DLD1 (cell line): ENCODE results near the gene SLIT3.

Experiments
- in situ Hi-C: cut with HindIII; loops from 2 replicates; pipeline ENCODE4 v1.10.0; 2017; ENCODE audit warnings: low sequenced_read_pairs

SLIT3 gene

GRCh38 chr5:168790671-168791250 lies 510.2 kb downstream of the SLIT3 start:
- in situ Hi-C loops: no loop called here

GRCh38 chr5:168790002-168790635 lies 510.8 kb downstream of the SLIT3 start:
- in situ Hi-C loops: no loop called here

- in situ Hi-C loops: no loop called here
Measured at GRCh38 chr5:168788786-168789185, 512.2 kb downstream of the SLIT3 start.

- in situ Hi-C loops: no loop called here
Measured at GRCh38 chr5:168788107-168788506, 512.8 kb downstream of the SLIT3 start.

- in situ Hi-C loops: no loop called here
Measured at GRCh38 chr5:168786147-168786546, 514.8 kb downstream of the SLIT3 start.

GRCh38 chr5:168784454-168784853 lies 516.5 kb downstream of the SLIT3 start:
- in situ Hi-C loops: no loop called here

- in situ Hi-C loops: no loop called here
Measured at GRCh38 chr5:168781941-168782571, 518.9 kb downstream of the SLIT3 start.

- in situ Hi-C loops: no loop called here
Measured at GRCh38 chr5:168780888-168781287, 520.1 kb downstream of the SLIT3 start.

- in situ Hi-C loops: no loop called here
Measured at GRCh38 chr5:168779333-168779732, 521.6 kb downstream of the SLIT3 start.

GRCh38 chr5:168778536-168778935 lies 522.4 kb downstream of the SLIT3 start:
- in situ Hi-C loops: no loop called here

GRCh38 chr5:168777651-168778050 lies 523.3 kb downstream of the SLIT3 start:
- in situ Hi-C loops: no loop called here

GRCh38 chr5:168776070-168776469 lies 524.9 kb downstream of the SLIT3 start:
- in situ Hi-C loops: no loop called here

GRCh38 chr5:168773226-168773625 lies 527.7 kb downstream of the SLIT3 start:
- in situ Hi-C loops: no loop called here

- in situ Hi-C loops: no loop called here
Measured at GRCh38 chr5:168772316-168772961, 528.5 kb downstream of the SLIT3 start.

GRCh38 chr5:168771678-168772077 lies 529.3 kb downstream of the SLIT3 start:
- in situ Hi-C loops: no loop called here

- in situ Hi-C loops: no loop called here
Measured at GRCh38 chr5:168770996-168771395, 529.9 kb downstream of the SLIT3 start.

- in situ Hi-C loops: no loop called here
Measured at GRCh38 chr5:168770036-168770498, 530.9 kb downstream of the SLIT3 start.

GRCh38 chr5:168768172-168768571 lies 532.8 kb downstream of the SLIT3 start:
- in situ Hi-C loops: no loop called here

GRCh38 chr5:168766426-168766700 lies 534.6 kb downstream of the SLIT3 start:
- in situ Hi-C loops: no loop called here

GRCh38 chr5:168765551-168766425 lies 535.2 kb downstream of the SLIT3 start:
- in situ Hi-C loops: no loop called here

GRCh38 chr5:168765086-168765550 lies 535.8 kb downstream of the SLIT3 start:
- in situ Hi-C loops: no loop called here
